ENCODE results near the gene ATP2B3.

GRCh38 chrX:153557618-153558355 lies 40.3 kb downstream of the ATP2B3 start:
- TF ChIP-seq POLR2A (IDR thresholded peaks at IDR 0.05) (no peak), CTCF (IDR thresholded peaks at IDR 0.05 in 4 of 5, conservative IDR thresholded peaks at IDR 0.05 in 1 of 5) (no peak)
